GM13976 (cell line): ENCODE measurements around the gene FOXF1.

Experiments used
- DNase-seq: peaks from one replicate; pipeline ENCODE4 v3.0.0; 2012; ENCODE audit warnings: low spot score
- in situ Hi-C: fragments of 300-500 bp; cut with MboI; formaldehyde crosslinking; loops from one replicate; pipeline ENCODE4 v1.12.0; 2022; ENCODE audit warnings: low sequenced_read_pairs, mixed read lengths, inconsistent platforms; ENCODE audit not compliant: unreplicated experiment
- TF ChIP-seq, protein P1 (sequence below): IDR thresholded peaks from 2 replicates; pipeline ENCODE4 v1.5.1; 2012; ENCODE audit warnings: borderline replicate concordance, mild to moderate bottlenecking; ENCODE audit not compliant: insufficient read depth; ENCODE audit errors: extremely low read depth, missing control alignments, control extremely low read depth

The FOXF1 gene

GRCh38 chr16:86478779-86479178 is 31.5 kb upstream of the FOXF1 start:
- no peak for DNase-seq
- TF ChIP-seq, protein P1, sequence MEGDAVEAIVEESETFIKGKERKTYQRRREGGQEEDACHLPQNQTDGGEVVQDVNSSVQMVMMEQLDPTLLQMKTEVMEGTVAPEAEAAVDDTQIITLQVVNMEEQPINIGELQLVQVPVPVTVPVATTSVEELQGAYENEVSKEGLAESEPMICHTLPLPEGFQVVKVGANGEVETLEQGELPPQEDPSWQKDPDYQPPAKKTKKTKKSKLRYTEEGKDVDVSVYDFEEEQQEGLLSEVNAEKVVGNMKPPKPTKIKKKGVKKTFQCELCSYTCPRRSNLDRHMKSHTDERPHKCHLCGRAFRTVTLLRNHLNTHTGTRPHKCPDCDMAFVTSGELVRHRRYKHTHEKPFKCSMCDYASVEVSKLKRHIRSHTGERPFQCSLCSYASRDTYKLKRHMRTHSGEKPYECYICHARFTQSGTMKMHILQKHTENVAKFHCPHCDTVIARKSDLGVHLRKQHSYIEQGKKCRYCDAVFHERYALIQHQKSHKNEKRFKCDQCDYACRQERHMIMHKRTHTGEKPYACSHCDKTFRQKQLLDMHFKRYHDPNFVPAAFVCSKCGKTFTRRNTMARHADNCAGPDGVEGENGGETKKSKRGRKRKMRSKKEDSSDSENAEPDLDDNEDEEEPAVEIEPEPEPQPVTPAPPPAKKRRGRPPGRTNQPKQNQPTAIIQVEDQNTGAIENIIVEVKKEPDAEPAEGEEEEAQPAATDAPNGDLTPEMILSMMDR: no peak
- in situ Hi-C loops: no loop called here

DNA sequence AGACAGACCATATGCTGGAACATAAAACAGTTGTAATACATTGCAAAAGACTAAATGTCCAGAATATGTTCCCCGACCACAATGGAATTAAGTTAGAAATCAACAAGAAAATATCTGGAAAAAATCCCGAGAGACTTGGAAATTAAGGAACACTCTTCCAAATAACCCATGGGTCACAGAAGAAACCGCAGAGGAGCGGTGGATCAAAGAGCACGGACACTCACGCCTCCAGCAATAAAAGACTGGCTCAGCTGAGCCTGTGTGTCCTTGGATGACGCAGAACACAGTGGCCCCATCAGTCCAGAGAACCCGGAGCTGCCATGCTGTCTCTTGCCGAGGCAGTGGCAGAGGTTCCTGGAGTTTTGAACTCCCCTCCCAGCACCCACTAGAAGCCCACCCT is 30.9 kb upstream of the FOXF1 start:
- TF ChIP-seq, protein P1: no peak
- DNase-seq: no peak
- in situ Hi-C loops: no loop called here

DNA sequence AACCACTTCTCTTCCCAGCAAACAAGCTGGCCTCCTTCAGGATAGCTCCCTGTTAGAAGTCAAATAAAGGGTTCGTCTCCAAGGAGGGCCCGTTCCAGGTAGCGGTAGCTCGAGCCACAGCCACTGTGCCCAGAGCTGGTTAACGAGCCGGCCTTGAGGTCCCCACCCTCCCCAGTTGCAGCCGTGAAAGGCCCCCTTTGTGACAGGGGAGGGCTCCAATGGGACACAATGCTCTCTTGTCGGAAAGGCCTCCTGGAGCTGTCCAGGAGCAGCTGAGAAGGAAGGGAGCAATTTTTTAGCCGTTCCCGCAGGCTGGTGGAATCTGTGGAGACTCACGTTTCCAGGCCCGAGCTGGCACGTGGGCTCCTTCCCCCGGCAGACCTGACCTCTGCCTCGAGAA is 29.9 kb upstream of the FOXF1 start:
- no peak for DNase-seq
- in situ Hi-C loops: no loop called here
- TF ChIP-seq, protein P1: no peak

DNA sequence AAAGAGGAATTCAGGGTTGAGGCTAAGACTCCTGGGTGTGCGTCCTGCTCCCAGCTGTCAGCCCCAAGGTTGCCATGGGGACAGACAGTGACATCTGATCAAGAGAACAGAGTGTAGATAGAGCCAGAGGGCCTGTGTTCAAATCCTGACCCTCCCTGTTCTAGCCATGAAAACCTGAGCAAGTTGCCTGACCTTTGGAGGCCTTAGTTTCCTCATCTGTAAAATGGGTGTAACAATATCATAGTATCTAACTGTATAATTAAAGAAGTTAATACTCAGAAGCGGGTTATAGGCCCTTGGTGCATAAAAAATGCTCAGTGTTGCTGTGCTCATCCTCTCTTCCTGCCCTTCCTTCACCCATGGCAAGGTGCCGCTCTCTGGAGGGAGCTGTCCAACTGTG is 28.7 kb upstream of the FOXF1 start:
- in situ Hi-C loops: no loop called here
- DNase-seq: no peak
- TF ChIP-seq, protein P1: no peak

DNA sequence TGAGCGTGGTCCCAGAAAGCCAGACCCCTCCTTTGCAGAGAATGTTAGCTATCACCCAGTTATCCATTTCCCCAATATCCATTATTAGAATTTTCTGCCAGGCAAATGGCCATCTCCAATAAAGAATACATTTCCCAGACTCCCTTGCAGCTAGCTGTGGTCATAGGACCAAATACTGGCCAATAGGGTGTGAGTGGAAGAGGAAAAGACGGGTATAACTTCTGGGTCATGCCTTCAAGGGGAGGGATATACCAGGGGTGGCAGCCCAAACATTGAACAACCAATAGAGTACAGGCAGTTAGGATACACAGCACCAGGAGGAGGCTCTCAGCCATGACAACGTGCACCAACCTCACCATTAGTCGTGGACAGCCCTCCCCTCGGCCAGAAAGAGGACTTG is 26.1 kb upstream of the FOXF1 start:
- DNase-seq: no peak

DNA sequence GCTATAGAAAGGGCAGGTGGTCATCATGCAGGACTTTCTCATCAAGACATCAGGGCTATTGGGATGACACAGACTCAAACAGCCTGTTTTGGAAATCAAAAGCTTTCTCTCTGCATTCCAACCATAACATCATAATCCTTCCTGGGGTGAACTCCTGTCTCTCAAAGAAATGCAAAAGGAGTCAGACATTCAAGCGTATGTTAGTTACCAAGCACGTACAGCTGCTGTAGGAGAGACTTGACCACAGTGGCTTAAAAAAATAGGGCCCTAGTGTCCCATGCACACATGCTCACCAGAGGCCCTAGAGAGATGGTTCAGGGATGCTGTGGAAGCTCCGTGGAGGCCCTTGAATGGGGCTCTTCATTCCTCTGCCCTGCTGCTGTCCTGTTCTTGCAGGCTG is 24.6 kb upstream of the FOXF1 start:
- TF ChIP-seq, protein P1: no peak
- in situ Hi-C loops: no loop called here
- no peak for DNase-seq

More for the DNA sequence above, 26.1 kb upstream of the FOXF1 start:
- in situ Hi-C loops: no loop called here
- TF ChIP-seq, protein P1: no peak

DNA sequence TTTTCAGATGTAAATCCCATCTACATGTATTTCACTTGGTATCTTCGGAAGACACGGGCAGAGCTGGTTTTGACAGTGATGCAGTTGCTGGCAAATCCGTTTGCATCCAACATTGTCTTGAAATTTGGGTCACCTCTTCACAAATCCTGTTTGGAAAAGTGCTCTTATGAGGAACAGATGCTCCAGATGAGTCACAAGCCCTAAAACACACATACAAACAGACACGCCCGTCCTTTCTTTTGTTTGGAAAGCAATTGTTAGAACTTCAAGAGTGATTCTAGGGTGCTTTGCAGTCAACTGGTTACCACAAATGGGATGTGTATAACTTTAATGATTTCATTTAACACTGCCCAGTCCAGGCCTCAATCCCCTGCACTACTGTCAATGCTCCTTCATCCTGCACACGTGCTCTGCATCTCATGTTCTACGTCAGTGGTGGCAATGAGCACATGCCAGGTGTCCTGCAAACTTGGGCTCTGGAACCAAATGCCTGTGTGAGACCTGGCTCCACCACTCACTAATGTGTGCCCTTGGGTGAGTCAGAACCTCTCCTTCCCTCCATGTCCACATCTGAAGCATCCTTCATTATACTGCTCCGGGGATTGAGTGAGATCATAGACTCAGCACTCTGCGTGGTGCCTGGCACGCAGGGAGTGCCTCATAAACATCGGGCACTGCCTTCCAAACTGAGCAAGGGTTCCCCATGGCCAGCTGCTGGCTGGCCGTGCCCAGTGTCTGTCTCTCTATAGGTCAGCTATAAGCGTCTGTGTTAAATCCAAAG is 19.3 kb upstream of the FOXF1 start:
- in situ Hi-C loops: no loop called here
- TF ChIP-seq, protein P1: no peak
- no peak for DNase-seq
